OCI-LY3 (cell line): ENCODE measurements around the gene FCMR.

ENCODE experiments used
- EZH2phosphoT487 ChIP-seq: fragments of 200-600 bp; shearing (Covaris generic); IDR thresholded peaks from 2 replicates; pipeline ENCODE4 v1.6.1; 2018; ENCODE audit warnings: antibody characterized with exemption, mixed run types, low read depth
- TF ChIP-seq, protein P1 (sequence below): fragments of 200-600, 300-600 bp; sonication (generic); IDR thresholded peaks from 2 replicates; pipeline ENCODE4 v1.5.1; 2014; ENCODE audit warnings: antibody characterized with exemption, low read length, low read depth

DNA sequence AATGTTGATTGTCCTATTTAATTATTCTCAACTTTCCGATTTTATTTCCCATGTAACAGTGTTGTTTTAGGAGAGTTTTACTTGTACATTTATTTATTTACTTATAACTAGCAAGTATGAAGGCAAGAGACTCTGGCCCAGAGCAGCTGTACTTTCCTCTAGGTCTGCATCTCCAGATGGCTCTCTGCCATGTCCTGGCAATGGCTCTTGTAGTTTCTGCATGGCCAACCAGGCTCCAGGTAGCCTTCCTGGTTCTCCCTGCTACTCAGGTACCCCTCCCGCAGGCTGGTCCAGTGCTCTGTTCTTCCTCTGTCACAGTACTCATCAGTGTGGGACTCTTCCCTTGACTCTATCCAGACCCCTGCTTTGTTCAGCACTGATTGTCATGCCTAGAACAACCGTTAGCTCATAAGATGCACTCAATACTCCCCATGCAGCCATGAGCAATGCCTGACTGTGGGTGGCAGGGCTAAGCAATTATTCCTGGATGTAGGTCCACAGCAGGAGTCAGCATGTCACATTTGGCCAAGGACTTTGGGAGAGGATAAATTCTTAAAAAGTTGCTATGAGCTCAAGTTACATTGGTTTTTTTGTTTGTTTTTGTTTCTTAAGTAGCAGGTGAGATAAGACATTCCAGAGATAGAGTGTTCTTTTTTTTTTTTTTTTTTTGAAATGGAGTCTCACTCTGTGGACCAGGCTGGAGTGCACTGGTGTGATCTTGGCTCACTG lies 67.2 kb downstream of the FCMR start:
- TF ChIP-seq, protein P1, sequence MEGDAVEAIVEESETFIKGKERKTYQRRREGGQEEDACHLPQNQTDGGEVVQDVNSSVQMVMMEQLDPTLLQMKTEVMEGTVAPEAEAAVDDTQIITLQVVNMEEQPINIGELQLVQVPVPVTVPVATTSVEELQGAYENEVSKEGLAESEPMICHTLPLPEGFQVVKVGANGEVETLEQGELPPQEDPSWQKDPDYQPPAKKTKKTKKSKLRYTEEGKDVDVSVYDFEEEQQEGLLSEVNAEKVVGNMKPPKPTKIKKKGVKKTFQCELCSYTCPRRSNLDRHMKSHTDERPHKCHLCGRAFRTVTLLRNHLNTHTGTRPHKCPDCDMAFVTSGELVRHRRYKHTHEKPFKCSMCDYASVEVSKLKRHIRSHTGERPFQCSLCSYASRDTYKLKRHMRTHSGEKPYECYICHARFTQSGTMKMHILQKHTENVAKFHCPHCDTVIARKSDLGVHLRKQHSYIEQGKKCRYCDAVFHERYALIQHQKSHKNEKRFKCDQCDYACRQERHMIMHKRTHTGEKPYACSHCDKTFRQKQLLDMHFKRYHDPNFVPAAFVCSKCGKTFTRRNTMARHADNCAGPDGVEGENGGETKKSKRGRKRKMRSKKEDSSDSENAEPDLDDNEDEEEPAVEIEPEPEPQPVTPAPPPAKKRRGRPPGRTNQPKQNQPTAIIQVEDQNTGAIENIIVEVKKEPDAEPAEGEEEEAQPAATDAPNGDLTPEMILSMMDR: no peak
- no peak for TF ChIP-seq EZH2phosphoT487
